Aorta (tissue), 5 donors: Measurements from ENCODE around the gene SENP8. TPM values are rescaled to one million over a fixed set of nuclear protein-coding genes. Genes with fewer than 3 reads are reported as not detected.
"Not testable (repeated sequence)": the region's sequence is repeated elsewhere in the genome, so short reads cannot be mapped to it uniquely, and the experiment has no call there.

Experiments
- ATAC-seq: fragments of 200-7000 bp; cut with Tn5 transposase; one replicate; pipeline ENCODE4 v1.9.1; 2022; ENCODE audit warnings: moderate library complexity; ENCODE audit not compliant: low FRiP score
- DNase-seq, 2 donors: peaks; one replicate each; pipeline ENCODE4 v3.0.0-alpha.2; 2020
- H3K27ac ChIP-seq, 2 donors: one replicate each; pipeline ENCODE4 v1.5.1; 2013; ENCODE audit warnings: low read length in 2 of 2, mild to moderate bottlenecking in 2 of 2, moderate library complexity in 2 of 2, control low read depth in 1 of 2, inconsistent platforms in 1 of 2, low read depth in 1 of 2
- H3K27me3 ChIP-seq, 2 donors: one replicate each; pipeline ENCODE4 v1.6.1; 2013; ENCODE audit warnings: control low read depth in 1 of 2, low read length in 1 of 2, mild to moderate bottlenecking in 1 of 2, moderate library complexity in 1 of 2; ENCODE audit not compliant: insufficient read depth in 2 of 2, control insufficient read depth in 1 of 2
- H3K36me3 ChIP-seq, 2 donors: one replicate each; pipeline ENCODE4 v1.6.1; 2013; ENCODE audit warnings: control low read depth in 1 of 2, low read length in 1 of 2, mild to moderate bottlenecking in 1 of 2; ENCODE audit not compliant: insufficient read depth in 2 of 2, control insufficient read depth in 1 of 2
- H3K4me1 ChIP-seq, 2 donors: one replicate each; pipeline ENCODE4 v1.6.1; 2013; ENCODE audit warnings: low read length in 2 of 2, control low read depth in 1 of 2, mild to moderate bottlenecking in 1 of 2, moderate library complexity in 1 of 2; ENCODE audit not compliant: insufficient read depth in 2 of 2, control insufficient read depth in 1 of 2
- H3K4me3 ChIP-seq, 2 donors: one replicate each; pipeline ENCODE4 v1.5.1; 2013; ENCODE audit warnings: low read length in 2 of 2, control low read depth in 1 of 2, mild to moderate bottlenecking in 1 of 2
- H3K9me3 ChIP-seq: one replicate; pipeline ENCODE4 v1.6.1; 2013; ENCODE audit warnings: mild to moderate bottlenecking, low read length; ENCODE audit not compliant: control insufficient read depth
- WGBS, 2 donors: extraction: QIAGEN DNeasy Blood & Tissue Kit; methylation state at CpG; one replicate each; pipeline ENCODE4 v1.1.7; 2013; 5-methylcytosine and 5-hydroxymethylcytosine counted together
- intact Hi-C, 2 donors: fragments of 100-400 bp; cut with DNase I; formaldehyde crosslinking; loops; one replicate each; pipeline versions ENCODE4 v1.14.2 to v1.15.0; 2022
- long read RNA-seq, 2 donors: library from polyadenylated mRNA; unstranded; transcript quantifications; one replicate each; pipeline ENCODE4 v2.0.0, GENCODE V29; 2020 to 2021
- polyA plus RNA-seq, 2 donors: library from polyadenylated mRNA; stranded (reverse); fragments of 200-250 nt; gene quantifications; one replicate each; pipeline ENCODE4 v1.2.3, GENCODE V29; 2013
- total RNA-seq, 2 donors: library from RNA; stranded (reverse); fragmentation: NEBNext Ultra II Directional; extraction: Animal tissue kit (Norgen Biotek cat#: 25700); gene quantifications; one replicate each; pipeline ENCODE4 v1.2.1, GENCODE V29; 2021
- donor health status: healthy with polysubstance abuse.
- donor health status: Bipolar disorder and iron deficiency.
- donor health status: DM: no; HTN: no; CAD: no.
- donor health status: DM: no; HTN: no; CAD: no.
- donor health status: DM: yes; HTN: yes; CAD: no.

The SENP8 gene
- total RNA-seq (1 to 10 TPM; 1.5 to 1.8 TPM), polyA plus RNA-seq (1 to 10 TPM in 1 of 2 donors, under 1 TPM in 1; 0.46 to 1.3 TPM)
- long read RNA-seq, donor 1, full-length matches to known transcripts: 5 of 7 reads
- long read RNA-seq, donor 1, partial matches to known transcripts: 0 of 7 reads
- long read RNA-seq, donor 1, other reads (novel, unspliced or antisense): 2 of 7 reads
- long read RNA-seq, donor 2, partial matches to known transcripts: 0 of 2 reads
- long read RNA-seq, donor 2, other reads (novel, unspliced or antisense): 2 of 2 reads

- Histone ChIP-seq H3K4me3 (peak within 1 kb of the TSS; percentile 62 to 72), H3K27me3 (no peaks in the 10 kb centered on the region), H3K36me3 (no peaks in the 10 kb centered on the region), H3K4me1 (peaks cover 1 to 7% of the 10 kb centered on the region in 2 donors), H3K9me3 (no peaks in the 10 kb centered on the region), H3K27ac (peak within 1 kb of the TSS; percentile 45 to 89)
- 1% methylated on average over 53 to 69 of the region's 69 CpGs for WGBS, 2 donors
- DNase-seq: peak; percentile 98 to 100
- intact Hi-C loops: loop anchor here in 1 of 2 donors (2.0 to 5.0 kb wide), 2 partner anchors 37 to 119 kb away; no protein-coding TSS in a partner anchor
- peak; percentile 96 for ATAC-seq
Observed at GRCh38 chr15:72118017-72118978, at the start of gene SENP8, which contains the start of gene MYO9A. Gene SENP8, plus strand, starts transcription at chr15:72118403. Its CDS starts 21,221 bp downstream, at chr15:72139624. Gene MYO9A, minus strand, starts transcription at chr15:72118150. Its CDS starts 71,587 bp downstream, at chr15:72046563.

GRCh38 chr15:72068856-72069255, 49.3 kb upstream of the SENP8 start:
- no peak overlapping the region for H3K4me3 ChIP-seq
- intact Hi-C loops: no loop called here
- DNase-seq (no peak), ATAC-seq (no peak)
- no peaks in the 10 kb centered on the region for H3K36me3 ChIP-seq
- H3K9me3 ChIP-seq: no peaks in the 10 kb centered on the region
- H3K27ac ChIP-seq: no peak overlapping the region
- peaks cover 0 to 2% of the 10 kb centered on the region in 2 donors for H3K4me1 ChIP-seq
- H3K27me3 ChIP-seq: no peaks in the 10 kb centered on the region

GRCh38 chr15:72070817-72071447, 47.3 kb upstream of the SENP8 start:
- 78 to 85% methylated on average over 1 of the region's 1 CpG for WGBS, 2 donors
- H3K27me3 ChIP-seq: no peaks in the 10 kb centered on the region
- no peaks in the 10 kb centered on the region for H3K9me3 ChIP-seq
- DNase-seq (no peak), ATAC-seq (no peak)
- peaks cover 0 to 2% of the 10 kb centered on the region in 2 donors for H3K4me1 ChIP-seq
- no peaks in the 10 kb centered on the region for H3K36me3 ChIP-seq
- intact Hi-C loops: no loop called here
- H3K27ac ChIP-seq: no peak overlapping the region
- no peak overlapping the region for H3K4me3 ChIP-seq

- H3K36me3 ChIP-seq, intact Hi-C loops: not testable (repeated sequence)
- 94% methylated on average over 8 of the region's 8 CpGs for WGBS, 2 donors
Observed at GRCh38 chr15:72071448-72071825, 46.8 kb upstream of the SENP8 start.

GRCh38 chr15:72074335-72075060, 43.7 kb upstream of the SENP8 start:
- DNase-seq (no peak), ATAC-seq (no peak)
- H3K4me3 ChIP-seq: no peak overlapping the region
- no peaks in the 10 kb centered on the region for H3K9me3 ChIP-seq
- intact Hi-C loops: no loop called here
- no peaks in the 10 kb centered on the region for H3K4me1 ChIP-seq
- no peaks in the 10 kb centered on the region for H3K36me3 ChIP-seq
- no peaks in the 10 kb centered on the region for H3K27me3 ChIP-seq
- WGBS, 2 donors: 32 to 46% methylated on average over 5 of the region's 5 CpGs
- H3K27ac ChIP-seq: no peak overlapping the region

More at GRCh38 chr15:72071448-72071825, 46.8 kb upstream of the SENP8 start:
- DNase-seq, ATAC-seq, H3K27me3 ChIP-seq, H3K9me3 ChIP-seq, H3K27ac ChIP-seq, H3K4me1 ChIP-seq, H3K4me3 ChIP-seq: not testable (repeated sequence)

- DNase-seq: no peak
- intact Hi-C loops: no loop called here
- H3K27ac ChIP-seq: no peak overlapping the region
- no peak overlapping the region for H3K4me3 ChIP-seq
- H3K36me3 ChIP-seq: no peaks in the 10 kb centered on the region
- H3K9me3 ChIP-seq: no peaks in the 10 kb centered on the region
- 67 to 76% methylated on average over 1 of the region's 1 CpG for WGBS, 2 donors
- ATAC-seq: no peak
- H3K27me3 ChIP-seq: no peaks in the 10 kb centered on the region
- no peaks in the 10 kb centered on the region for H3K4me1 ChIP-seq
Observed at GRCh38 chr15:72077950-72078349, 40.3 kb upstream of the SENP8 start.

- DNase-seq (no peak), ATAC-seq (no peak)
- Histone ChIP-seq H3K27ac (no peak overlapping the region), H3K27me3 (no peaks in the 10 kb centered on the region), H3K4me3 (no peak overlapping the region), H3K9me3 (no peaks in the 10 kb centered on the region), H3K4me1 (no peaks in the 10 kb centered on the region), H3K36me3 (no peaks in the 10 kb centered on the region)
- WGBS, 2 donors: 88 to 94% methylated on average over 6 of the region's 6 CpGs
- intact Hi-C loops: no loop called here
Observed at GRCh38 chr15:72078887-72079286, 39.3 kb upstream of the SENP8 start.

GRCh38 chr15:72082176-72082575, 36.0 kb upstream of the SENP8 start:
- Histone ChIP-seq H3K4me3 (no peak overlapping the region), H3K4me1 (no peaks in the 10 kb centered on the region), H3K36me3 (no peaks in the 10 kb centered on the region), H3K27me3 (no peaks in the 10 kb centered on the region), H3K27ac (no peak overlapping the region), H3K9me3 (no peaks in the 10 kb centered on the region)
- no peak for DNase-seq
- no peak for ATAC-seq
- intact Hi-C loops: no loop called here
- WGBS, 2 donors: 42 to 45% methylated on average over 1 of the region's 1 CpG
